ENCODE results near the gene OXCT1. TPM values are rescaled to one million over a fixed set of nuclear protein-coding genes. Genes with fewer than 3 reads are reported as not detected.

OXCT1 gene
- total RNA-seq, 4 donors from 2014 or later = 19.5 to 335 (median 25.1) TPM

DNA sequence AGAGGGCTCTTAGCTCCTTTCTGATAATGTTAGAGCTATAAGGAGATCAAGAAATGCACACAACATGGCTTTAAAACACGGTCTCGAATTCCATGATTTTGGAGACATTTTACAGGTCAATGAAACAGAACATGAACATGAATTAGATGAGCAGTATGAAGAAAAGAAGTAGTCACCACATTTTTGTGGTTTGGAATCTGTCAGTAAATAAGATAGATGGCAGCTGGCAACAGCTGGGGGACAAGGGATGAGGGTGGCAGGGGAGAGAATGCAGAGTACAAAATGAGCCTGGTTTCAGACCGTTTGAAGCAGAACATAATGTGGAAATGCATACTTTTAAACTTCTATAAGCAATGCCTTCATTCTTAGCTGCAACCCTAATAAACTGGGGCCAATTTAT lies 107.1 kb downstream of the OXCT1 start:
- no peak overlapping the region for H3K27ac ChIP-seq
- WGBS, 2 donors = 75 to 83% methylated on average over 3 of the region's 3 CpGs
- intact Hi-C loops (cut with DNase I) = no loop called here

DNA sequence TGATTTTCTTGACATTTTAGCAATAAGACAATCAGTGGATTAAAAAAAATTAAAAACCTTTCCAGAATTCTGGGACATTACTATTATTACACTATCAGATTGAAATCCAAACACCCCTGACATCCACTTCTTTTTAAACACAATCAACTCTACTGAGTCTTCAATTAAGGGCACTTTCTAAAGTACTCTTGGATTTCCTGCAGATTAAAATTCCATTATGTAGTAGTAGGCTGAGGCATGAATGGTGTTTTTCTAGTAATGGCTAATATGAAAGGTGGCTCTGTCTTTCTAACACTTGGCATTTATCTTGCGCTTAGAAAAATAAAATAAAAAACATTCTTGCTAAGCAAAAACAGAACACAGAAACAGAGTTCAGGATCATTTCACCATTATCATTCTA lies 107.8 kb downstream of the OXCT1 start:
- no peaks in the 10 kb centered on the region for H3K4me1 ChIP-seq
- H3K27me3 ChIP-seq = no peaks in the 10 kb centered on the region
- WGBS, 2 donors = 97 to 100% methylated on average over 1 of the region's 1 CpG
- no peaks in the 10 kb centered on the region for H3K9me3 ChIP-seq
- no peaks in the 10 kb centered on the region for H3K36me3 ChIP-seq
- no peak overlapping the region for H3K4me3 ChIP-seq (replicated peaks in 1 of 3)
- no peak overlapping the region for H3K27ac ChIP-seq
- TF ChIP-seq POLR2A (IDR thresholded peaks at IDR 0.05) = no peak
- TF ChIP-seq, protein P1, sequence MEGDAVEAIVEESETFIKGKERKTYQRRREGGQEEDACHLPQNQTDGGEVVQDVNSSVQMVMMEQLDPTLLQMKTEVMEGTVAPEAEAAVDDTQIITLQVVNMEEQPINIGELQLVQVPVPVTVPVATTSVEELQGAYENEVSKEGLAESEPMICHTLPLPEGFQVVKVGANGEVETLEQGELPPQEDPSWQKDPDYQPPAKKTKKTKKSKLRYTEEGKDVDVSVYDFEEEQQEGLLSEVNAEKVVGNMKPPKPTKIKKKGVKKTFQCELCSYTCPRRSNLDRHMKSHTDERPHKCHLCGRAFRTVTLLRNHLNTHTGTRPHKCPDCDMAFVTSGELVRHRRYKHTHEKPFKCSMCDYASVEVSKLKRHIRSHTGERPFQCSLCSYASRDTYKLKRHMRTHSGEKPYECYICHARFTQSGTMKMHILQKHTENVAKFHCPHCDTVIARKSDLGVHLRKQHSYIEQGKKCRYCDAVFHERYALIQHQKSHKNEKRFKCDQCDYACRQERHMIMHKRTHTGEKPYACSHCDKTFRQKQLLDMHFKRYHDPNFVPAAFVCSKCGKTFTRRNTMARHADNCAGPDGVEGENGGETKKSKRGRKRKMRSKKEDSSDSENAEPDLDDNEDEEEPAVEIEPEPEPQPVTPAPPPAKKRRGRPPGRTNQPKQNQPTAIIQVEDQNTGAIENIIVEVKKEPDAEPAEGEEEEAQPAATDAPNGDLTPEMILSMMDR (IDR thresholded peaks at IDR 0.05) = no peak
- no peak for DNase-seq
- intact Hi-C loops (cut with DNase I) = no loop called here

More for the DNA sequence above, 107.1 kb downstream of the OXCT1 start:
- H3K36me3 ChIP-seq = no peaks in the 10 kb centered on the region
- DNase-seq = no peak
- TF ChIP-seq, protein P1 (IDR thresholded peaks at IDR 0.05) = no peak
- no peak for TF ChIP-seq POLR2A (IDR thresholded peaks at IDR 0.05)
- H3K27me3 ChIP-seq = no peaks in the 10 kb centered on the region
- no peaks in the 10 kb centered on the region for H3K4me1 ChIP-seq
- H3K4me3 ChIP-seq (replicated peaks in 1 of 3) = no peak overlapping the region
- no peaks in the 10 kb centered on the region for H3K9me3 ChIP-seq

DNA sequence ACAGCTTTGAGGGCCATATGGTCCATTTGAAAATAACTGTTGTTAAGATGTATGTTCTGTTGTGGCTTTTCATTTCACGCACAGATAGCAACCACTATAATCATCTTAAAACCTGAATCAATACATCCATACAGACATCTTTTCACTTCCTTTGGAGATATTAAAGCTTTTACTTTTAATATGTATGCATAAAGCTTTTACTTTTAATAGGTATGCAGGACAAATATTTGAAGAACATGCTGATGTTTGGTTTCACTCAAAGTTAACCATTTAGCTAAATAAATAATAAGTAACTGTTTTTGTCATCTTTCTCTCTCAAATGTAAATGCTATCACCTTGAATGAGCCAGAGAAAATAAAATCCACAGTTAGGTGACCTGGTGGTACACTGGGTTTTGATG lies 108.6 kb downstream of the OXCT1 start:
- no peaks in the 10 kb centered on the region for H3K27me3 ChIP-seq
- TF ChIP-seq, protein P1 (IDR thresholded peaks at IDR 0.05) = no peak
- no peak for TF ChIP-seq POLR2A (IDR thresholded peaks at IDR 0.05)
- WGBS, 2 donors = 95 to 100% methylated on average over 1 of the region's 1 CpG
- no peaks in the 10 kb centered on the region for H3K4me1 ChIP-seq
- H3K36me3 ChIP-seq = no peaks in the 10 kb centered on the region
- H3K4me3 ChIP-seq (replicated peaks in 1 of 3) = no peak overlapping the region
- intact Hi-C loops (cut with DNase I) = no loop called here
- no peak overlapping the region for H3K27ac ChIP-seq
- DNase-seq = no peak
- H3K9me3 ChIP-seq = no peaks in the 10 kb centered on the region

DNA sequence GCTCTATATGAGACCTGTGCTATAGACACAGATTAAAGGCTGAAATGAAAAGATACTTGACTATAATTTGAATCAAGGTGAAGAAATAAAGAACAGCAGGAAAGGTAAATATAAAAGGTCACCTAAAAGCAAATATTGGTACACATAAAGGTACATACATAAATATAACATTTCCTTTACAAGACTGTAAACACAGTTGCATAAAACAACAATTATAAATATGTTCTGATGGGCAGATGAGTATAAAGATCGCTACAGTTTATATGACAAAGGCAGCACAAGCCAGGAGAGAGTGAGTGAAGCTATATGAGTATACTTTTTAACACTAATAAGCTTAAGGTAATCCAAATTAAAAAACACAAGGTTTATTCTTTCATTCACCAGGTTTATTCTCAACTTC lies 114.5 kb downstream of the OXCT1 start:
- no peaks in the 10 kb centered on the region for H3K27me3 ChIP-seq
- intact Hi-C loops (cut with DNase I) = no loop called here
- DNase-seq = no peak
- H3K27ac ChIP-seq = no peak overlapping the region
- TF ChIP-seq, protein P1 (IDR thresholded peaks at IDR 0.05) = no peak
- no peaks in the 10 kb centered on the region for H3K9me3 ChIP-seq
- 96 to 98% methylated on average over 1 of the region's 1 CpG for WGBS, 2 donors
- H3K4me3 ChIP-seq (replicated peaks in 1 of 3) = no peak overlapping the region
- no peaks in the 10 kb centered on the region for H3K4me1 ChIP-seq
- H3K36me3 ChIP-seq = no peaks in the 10 kb centered on the region

DNA sequence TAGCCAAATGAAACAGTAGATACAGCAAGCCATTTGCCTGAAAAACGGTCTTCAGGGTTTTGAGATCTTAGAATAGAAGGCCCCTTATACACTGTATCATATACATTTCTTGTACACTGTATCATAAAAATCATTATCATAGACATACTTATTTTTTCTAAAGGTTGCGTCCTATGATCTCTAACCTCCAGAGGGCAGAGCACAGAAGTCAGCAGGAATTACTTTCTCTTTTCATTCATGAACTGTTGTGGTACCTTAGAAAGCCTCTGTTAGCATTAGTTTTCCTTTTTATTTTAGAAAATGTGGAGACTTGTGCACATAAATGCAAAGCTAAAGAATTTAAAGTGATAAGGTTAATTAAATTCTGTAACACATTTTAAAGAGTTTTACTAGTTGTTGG lies 115.4 kb downstream of the OXCT1 start:
- Histone ChIP-seq H3K4me1 (no peaks in the 10 kb centered on the region), H3K36me3 (no peaks in the 10 kb centered on the region), H3K4me3 (replicated peaks in 1 of 3) (no peak overlapping the region), H3K27ac (no peak overlapping the region), H3K9me3 (no peaks in the 10 kb centered on the region), H3K27me3 (no peaks in the 10 kb centered on the region)
- TF ChIP-seq, protein P1 (IDR thresholded peaks at IDR 0.05) = peak in 1 of 6 experiments; percentile 8
- TF ChIP-seq POLR2A (IDR thresholded peaks at IDR 0.05) = no peak
- intact Hi-C loops (cut with DNase I) = no loop called here
- DNase-seq = no peak
- 91 to 96% methylated on average over 2 of the region's 2 CpGs for WGBS, 2 donors

All from thyroid gland (tissue), 4 donors.